Measurements from ENCODE around the gene EDA. TPM values are rescaled to one million over a fixed set of nuclear protein-coding genes. Genes with fewer than 3 reads are reported as not detected.

EDA gene
- total and polyA plus RNA-seq, 2 of the 13 experiments (the other 11 are each of a cell fraction or from before 2014, with no cell fraction given) = 8.8 to 11.2 TPM

GRCh38 chrX:69793260-69793935 lies 177.5 kb downstream of the EDA start:
- H3K36me3 ChIP-seq (replicated peaks in 1 of 2; ENCODE audit: control insufficient read depth in 1 of 2, insufficient read depth in 2 of 2, low read length in 2 of 2) = no peaks in the 10 kb centered on the region
- TF ChIP-seq ZNF788 (CRISPR knock-in tag; IDR thresholded peaks at IDR 0.05; ENCODE audit: borderline replicate concordance) = no peak
- TF ChIP-seq ZNF841 (CRISPR knock-in tag; IDR thresholded peaks at IDR 0.05; ENCODE audit: borderline replicate concordance) = no peak
- TF ChIP-seq ZNF598 (CRISPR knock-in tag; IDR thresholded peaks at IDR 0.05; ENCODE audit: borderline replicate concordance) = no peak
- no peak for TF ChIP-seq ZNF337 (CRISPR knock-in tag; IDR thresholded peaks at IDR 0.05; ENCODE audit: borderline replicate concordance, low read depth)
- no peak for TF ChIP-seq IKZF5 (CRISPR knock-in tag; IDR thresholded peaks at IDR 0.05)
- TF ChIP-seq SP1 (IDR thresholded peaks at IDR 0.05) = no peak
- no peak for TF ChIP-seq SP1 (CRISPR knock-in tag; IDR thresholded peaks at IDR 0.05)
- no peak for TF ChIP-seq SP2 (CRISPR knock-in tag; IDR thresholded peaks at IDR 0.05)
- no peak for TF ChIP-seq CC2D1A (CRISPR knock-in tag; IDR thresholded peaks at IDR 0.05)
- no peak for ATAC-seq
- in situ Hi-C loops (cut with HindIII; ENCODE audit: extremely low pct_ligation_motif_present, low pct_unique_long_range_greater_than_20kb) = no loop called here
- H3K4me3 ChIP-seq (replicated peaks in 1 of 3; ENCODE audit: insufficient read depth in 1 of 3, low read depth in 2 of 3, low read length in 3 of 3) = no peak overlapping the region
- WGBS (ENCODE audit: low lambda C conversion rate) = 70% methylated on average over 4 of the region's 4 CpGs
- H3K9ac ChIP-seq (ENCODE audit: insufficient read depth, low read depth, low read length) = no peak overlapping the region
- no peak for FAIRE-seq
- no peak overlapping the region for H2AFZ ChIP-seq (ENCODE audit: low read length)
- no TSS peak for BruUV-seq (replicated peaks)
- ChIA-PET CTCF (ENCODE audit: low intra/inter-chr PET ratio, low total read pairs) (no interaction called here), POLR2A (no interaction called here)
- no peak overlapping the region for H3K27ac ChIP-seq (ENCODE audit: extremely low read length, insufficient read depth, low read length)
- H3K79me2 ChIP-seq (ENCODE audit: insufficient read depth, low read length) = no peaks in the 10 kb centered on the region
- DNase-seq (ENCODE audit: low spot score) = no peak
- intact Hi-C loops (cut with micrococcal nuclease; ENCODE audit: unreplicated experiment) = no loop called here
- no peaks in the 10 kb centered on the region for H3K27me3 ChIP-seq (ENCODE audit: control insufficient read depth in 1 of 2, insufficient read depth in 2 of 2, low read length in 2 of 2)
- H3K9me3 ChIP-seq (ENCODE audit: low read length) = no peaks in the 10 kb centered on the region
- H4K20me1 ChIP-seq (ENCODE audit: insufficient read depth, low read length) = no peaks in the 10 kb centered on the region
- no peak overlapping the region for H3K4me2 ChIP-seq (ENCODE audit: low read depth, low read length)
- no peaks in the 10 kb centered on the region for H3K4me1 ChIP-seq (ENCODE audit: insufficient read depth, low read length)
